K562 (cell line): ENCODE measurements around the gene GFI1B. TPM values are rescaled to one million over a fixed set of nuclear protein-coding genes. Genes with fewer than 3 reads are reported as not detected.

Experiments
- microRNA-seq: library from miRNA; unstranded; fragments of <30 nt; microRNA quantifications from one replicate; pipeline ENCODE4, GENCODE V29; 2018; ENCODE audit warnings: borderline microRNAs expressed
- polyA plus RNA-seq, 8 experiments: library from polyadenylated mRNA; depleted of rRNA in 4 of 8; stranded (reverse) in 5 of 8; unstranded in 3 of 8; fragments of >200 nt; fragmentation: Nextera tagmentation in 2 of 8; fragmentation: Illumina TruSeq in 1 of 8; extraction: Ambion mirVana in 2 of 8; extraction: Trizol in 1 of 8; gene quantifications; 2 replicates each; pipeline versions ENCODE4 v1.2.1 to v1.2.3, GENCODE V29; 2011 to 2014; ENCODE audit warnings: inconsistent platforms in 1 of 8, missing spikeins in 1 of 8
- small RNA-seq: library from RNA; depleted of rRNA; stranded (forward); fragments of <200 nt; gene quantifications from one replicate; pipeline ENCODE3, GENCODE V24; 2014
- total RNA-seq, 7 experiments: library from RNA; depleted of rRNA in 6 of 7; stranded (reverse); fragments of >200 nt in 6 of 7; fragmentation: Illumina TruSeq in 2 of 7; extraction: Trizol in 2 of 7; gene quantifications; 2 replicates each; pipeline versions ENCODE4 v1.2.1 to v1.2.3, GENCODE V29; 2011 to 2021; ENCODE audit warnings: low replicate concordance in 1 of 7

Gene GFI1B
- total and polyA plus RNA-seq, 9 of the 15 experiments (the other 6 are each of a cell fraction or from before 2014, with no cell fraction given), result 8.0 to 75.7 (median 34.5) TPM

Small RNAs within 50 kb of the gene (microRNA-seq; reads per million reads assigned to microRNA genes)
- not detected for gene MIR548AW

Small RNAs within 50 kb of the gene (small RNA-seq; reads per million reads assigned to genes)
- not detected for gene AL593851.1
- not detected for gene MIR548AW
- gene RNU7-21P, result not detected

Other genes with a start within 250 kb of the GFI1B start
Only the 7 nearest of the 8 such genes appear.
- gene AK8, start 100.4 kb upstream of the GFI1B start, total RNA-seq (2014; rRNA removed), result not detected in 2 replicates
- gene AK8, start 100.4 kb upstream of the GFI1B start, total RNA-seq (2014; rRNA removed; fragmentation: Illumina TruSeq; extraction: Trizol), result not detected in 2 replicates
- gene AK8, start 100.4 kb upstream of the GFI1B start, total RNA-seq (2015; rRNA removed; fragmentation: Illumina TruSeq; extraction: Trizol), result not detected in 2 replicates
- not detected in 2 replicates for gene AK8, start 100.4 kb upstream of the GFI1B start, total RNA-seq (2021)
- 0.03 TPM in 1 of 2 replicates, not detected in the other for gene AK8, start 100.4 kb upstream of the GFI1B start, polyA plus RNA-seq (2011; rRNA removed)
- gene AK8, start 100.4 kb upstream of the GFI1B start, polyA plus RNA-seq (2014; fragmentation: Illumina TruSeq; extraction: Trizol), result not detected in 2 replicates
- gene AK8, start 100.4 kb upstream of the GFI1B start, polyA plus RNA-seq (2014; fragmentation: Nextera tagmentation; extraction: Ambion mirVana), result under 1 TPM; 0.06 to 0.37 TPM
- not detected in 2 replicates for gene AK8, start 100.4 kb upstream of the GFI1B start, polyA plus RNA-seq (2014; rRNA removed)
- gene SPACA9, start 99.8 kb upstream of the GFI1B start, total RNA-seq (2014; rRNA removed), result 0.36 and 0.41 TPM in 2 replicates
- 0.33 and 0.54 TPM in 2 replicates for gene SPACA9, start 99.8 kb upstream of the GFI1B start, total RNA-seq (2014; rRNA removed; fragmentation: Illumina TruSeq; extraction: Trizol)
- 0.22 and 0.30 TPM in 2 replicates for gene SPACA9, start 99.8 kb upstream of the GFI1B start, total RNA-seq (2015; rRNA removed; fragmentation: Illumina TruSeq; extraction: Trizol)
- gene SPACA9, start 99.8 kb upstream of the GFI1B start, total RNA-seq (2021), result 0.38 and 0.40 TPM in 2 replicates
- gene SPACA9, start 99.8 kb upstream of the GFI1B start, polyA plus RNA-seq (2011; rRNA removed), result 0.45 and 0.61 TPM in 2 replicates
- gene SPACA9, start 99.8 kb upstream of the GFI1B start, polyA plus RNA-seq (2014; fragmentation: Illumina TruSeq; extraction: Trizol), result 0.51 and 0.75 TPM in 2 replicates
- gene SPACA9, start 99.8 kb upstream of the GFI1B start, polyA plus RNA-seq (2014; fragmentation: Nextera tagmentation; extraction: Ambion mirVana), result under 1 TPM; 0.06 to 0.17 TPM
- 0.41 and 0.71 TPM in 2 replicates for gene SPACA9, start 99.8 kb upstream of the GFI1B start, polyA plus RNA-seq (2014; rRNA removed)
- gene TSC1, start 34.1 kb upstream of the GFI1B start, total RNA-seq (2014; rRNA removed), result 6.9 and 12.8 TPM in 2 replicates
- gene TSC1, start 34.1 kb upstream of the GFI1B start, total RNA-seq (2014; rRNA removed; fragmentation: Illumina TruSeq; extraction: Trizol), result 17.6 and 18.6 TPM in 2 replicates
- gene TSC1, start 34.1 kb upstream of the GFI1B start, total RNA-seq (2015; rRNA removed; fragmentation: Illumina TruSeq; extraction: Trizol), result 19.8 and 20.5 TPM in 2 replicates
- gene TSC1, start 34.1 kb upstream of the GFI1B start, total RNA-seq (2021), result 21.1 and 22.8 TPM in 2 replicates
- gene TSC1, start 34.1 kb upstream of the GFI1B start, polyA plus RNA-seq (2011; rRNA removed), result 37.6 and 40.1 TPM in 2 replicates
- gene TSC1, start 34.1 kb upstream of the GFI1B start, polyA plus RNA-seq (2014; fragmentation: Illumina TruSeq; extraction: Trizol), result 16.9 and 19.4 TPM in 2 replicates
- 10 to 100 TPM in 1 of 2 experiments, 1 to 10 TPM in 1; 8.0 to 10.6 TPM for gene TSC1, start 34.1 kb upstream of the GFI1B start, polyA plus RNA-seq (2014; fragmentation: Nextera tagmentation; extraction: Ambion mirVana)
- gene TSC1, start 34.1 kb upstream of the GFI1B start, polyA plus RNA-seq (2014; rRNA removed), result 9.7 and 11.5 TPM in 2 replicates
- 118 and 134 TPM in 2 replicates for gene GTF3C5, start 52.3 kb downstream of the GFI1B start, total RNA-seq (2014; rRNA removed)
- 43.2 and 58.5 TPM in 2 replicates for gene GTF3C5, start 52.3 kb downstream of the GFI1B start, total RNA-seq (2014; rRNA removed; fragmentation: Illumina TruSeq; extraction: Trizol)
- gene GTF3C5, start 52.3 kb downstream of the GFI1B start, total RNA-seq (2015; rRNA removed; fragmentation: Illumina TruSeq; extraction: Trizol), result 80.7 and 83.7 TPM in 2 replicates
- 106 and 110 TPM in 2 replicates for gene GTF3C5, start 52.3 kb downstream of the GFI1B start, total RNA-seq (2021)
- gene GTF3C5, start 52.3 kb downstream of the GFI1B start, polyA plus RNA-seq (2011; rRNA removed), result 80.2 TPM in 2 replicates
- 105 and 107 TPM in 2 replicates for gene GTF3C5, start 52.3 kb downstream of the GFI1B start, polyA plus RNA-seq (2014; fragmentation: Illumina TruSeq; extraction: Trizol)
- gene GTF3C5, start 52.3 kb downstream of the GFI1B start, polyA plus RNA-seq (2014; fragmentation: Nextera tagmentation; extraction: Ambion mirVana), result 1 to 10 TPM; 3.8 to 8.4 TPM
- gene GTF3C5, start 52.3 kb downstream of the GFI1B start, polyA plus RNA-seq (2014; rRNA removed), result 95.1 and 107 TPM in 2 replicates
- gene CEL, start 83.3 kb downstream of the GFI1B start, total RNA-seq (2014; rRNA removed), result 0.09 and 0.45 TPM in 2 replicates
- 0.15 and 0.16 TPM in 2 replicates for gene CEL, start 83.3 kb downstream of the GFI1B start, total RNA-seq (2014; rRNA removed; fragmentation: Illumina TruSeq; extraction: Trizol)
- gene CEL, start 83.3 kb downstream of the GFI1B start, total RNA-seq (2015; rRNA removed; fragmentation: Illumina TruSeq; extraction: Trizol), result 0.51 and 0.53 TPM in 2 replicates
- 3.0 and 4.0 TPM in 2 replicates for gene CEL, start 83.3 kb downstream of the GFI1B start, total RNA-seq (2021)
- 0.46 and 0.65 TPM in 2 replicates for gene CEL, start 83.3 kb downstream of the GFI1B start, polyA plus RNA-seq (2011; rRNA removed)
- gene CEL, start 83.3 kb downstream of the GFI1B start, polyA plus RNA-seq (2014; fragmentation: Illumina TruSeq; extraction: Trizol), result 0.62 and 0.91 TPM in 2 replicates
- gene CEL, start 83.3 kb downstream of the GFI1B start, polyA plus RNA-seq (2014; fragmentation: Nextera tagmentation; extraction: Ambion mirVana), result not detected
- 0.57 and 0.77 TPM in 2 replicates for gene CEL, start 83.3 kb downstream of the GFI1B start, polyA plus RNA-seq (2014; rRNA removed)
- gene RALGDS, start 142.5 kb downstream of the GFI1B start, total RNA-seq (2014; rRNA removed), result 27.1 and 36.2 TPM in 2 replicates
- 9.4 and 12.0 TPM in 2 replicates for gene RALGDS, start 142.5 kb downstream of the GFI1B start, total RNA-seq (2014; rRNA removed; fragmentation: Illumina TruSeq; extraction: Trizol)
- gene RALGDS, start 142.5 kb downstream of the GFI1B start, total RNA-seq (2015; rRNA removed; fragmentation: Illumina TruSeq; extraction: Trizol), result 25.8 and 25.9 TPM in 2 replicates
- gene RALGDS, start 142.5 kb downstream of the GFI1B start, total RNA-seq (2021), result 28.6 and 37.3 TPM in 2 replicates
- 40.3 and 45.9 TPM in 2 replicates for gene RALGDS, start 142.5 kb downstream of the GFI1B start, polyA plus RNA-seq (2011; rRNA removed)
- 28.7 and 34.9 TPM in 2 replicates for gene RALGDS, start 142.5 kb downstream of the GFI1B start, polyA plus RNA-seq (2014; fragmentation: Illumina TruSeq; extraction: Trizol)
- 1 to 10 TPM in 1 of 2 experiments, under 1 TPM in 1; 0.75 to 2.4 TPM for gene RALGDS, start 142.5 kb downstream of the GFI1B start, polyA plus RNA-seq (2014; fragmentation: Nextera tagmentation; extraction: Ambion mirVana)
- 39.5 and 43.3 TPM in 2 replicates for gene RALGDS, start 142.5 kb downstream of the GFI1B start, polyA plus RNA-seq (2014; rRNA removed)
- gene GBGT1, start 185.2 kb downstream of the GFI1B start, total RNA-seq (2014; rRNA removed), result 20.7 and 23.6 TPM in 2 replicates
- 6.3 and 9.4 TPM in 2 replicates for gene GBGT1, start 185.2 kb downstream of the GFI1B start, total RNA-seq (2014; rRNA removed; fragmentation: Illumina TruSeq; extraction: Trizol)
- 13.7 and 15.3 TPM in 2 replicates for gene GBGT1, start 185.2 kb downstream of the GFI1B start, total RNA-seq (2015; rRNA removed; fragmentation: Illumina TruSeq; extraction: Trizol)
- 24.6 and 25.8 TPM in 2 replicates for gene GBGT1, start 185.2 kb downstream of the GFI1B start, total RNA-seq (2021)
- gene GBGT1, start 185.2 kb downstream of the GFI1B start, polyA plus RNA-seq (2011; rRNA removed), result 10.1 and 20.2 TPM in 2 replicates
- gene GBGT1, start 185.2 kb downstream of the GFI1B start, polyA plus RNA-seq (2014; fragmentation: Illumina TruSeq; extraction: Trizol), result 17.8 and 18.8 TPM in 2 replicates
- gene GBGT1, start 185.2 kb downstream of the GFI1B start, polyA plus RNA-seq (2014; fragmentation: Nextera tagmentation; extraction: Ambion mirVana), result 1 to 10 TPM in 1 of 2 experiments, under 1 TPM in 1; 0.55 to 1.6 TPM
- gene GBGT1, start 185.2 kb downstream of the GFI1B start, polyA plus RNA-seq (2014; rRNA removed), result 16.1 and 20.6 TPM in 2 replicates